H1 (cell line): Measurements from ENCODE around the gene ARG2. TPM values are rescaled to one million over a fixed set of nuclear protein-coding genes. Genes with fewer than 3 reads are reported as not detected.
A peak's percentile ranks its signal among the peaks of the same experiment; 100 is the strongest.

ENCODE experiments used
- CTCF ChIA-PET: fragments of 300-600 bp; sonication (Branson Sonifier 250); formaldehyde crosslinking; loops from one replicate; lab custom pipeline; 2021; ENCODE audit not compliant: partially characterized antibody; lab: Charles Lee
- POLR2A ChIA-PET: fragments of 300-600 bp; sonication (Branson Sonifier 250); formaldehyde crosslinking; loops from one replicate; lab custom pipeline; 2021; ENCODE audit warnings: inconsistent platforms; ENCODE audit not compliant: partially characterized antibody; lab: Charles Lee
- DNase-seq, 2 experiments: peaks; one replicate each; pipeline versions ENCODE4 v3.0.0 to v3.0.0-alpha.2; 2010 to 2022; ENCODE audit warnings: low spot score in 2 of 2, low read depth in 1 of 2, mixed read lengths in 1 of 2
- FAIRE-seq: peaks from 2 replicates; lab custom pipeline; 2011; peaks lifted over from hg19 to GRCh38; lab: Jason Lieb, UNC
- H2AFZ ChIP-seq: 2 replicates; pipeline ENCODE4 v1.8.1; 2012; ENCODE audit warnings: low read length, inconsistent platforms
- H2AK5ac ChIP-seq: 2 replicates; pipeline ENCODE4 v1.6.1; 2013; ENCODE audit warnings: low read depth, low read length
- H2BK120ac ChIP-seq: replicated peaks from 2 replicates; pipeline ENCODE3; 2013; ENCODE audit warnings: low read depth, low read length, inconsistent platforms
- H2BK12ac ChIP-seq: 2 replicates; pipeline ENCODE4 v1.6.1; 2013; ENCODE audit warnings: low read depth, low read length
- H2BK15ac ChIP-seq: 2 replicates; pipeline ENCODE4 v1.6.1; 2013; ENCODE audit warnings: low read length
- H2BK20ac ChIP-seq: 2 replicates; pipeline ENCODE4 v1.6.1; 2013; ENCODE audit warnings: low read length
- H2BK5ac ChIP-seq: 2 replicates; pipeline ENCODE4 v1.6.1; 2013; ENCODE audit warnings: low read depth, low read length
- H3K14ac ChIP-seq: 2 replicates; pipeline ENCODE4 v1.6.1; 2013; ENCODE audit warnings: inconsistent platforms; ENCODE audit not compliant: insufficient read length
- H3K18ac ChIP-seq: 2 replicates; pipeline ENCODE4 v1.6.1; 2013; ENCODE audit warnings: low read length; ENCODE audit errors: extremely low read depth
- H3K23ac ChIP-seq: 2 replicates; pipeline ENCODE4 v1.6.1; 2013; ENCODE audit warnings: inconsistent platforms; ENCODE audit not compliant: insufficient read length
- H3K23me2 ChIP-seq: 2 replicates; pipeline ENCODE4 v1.6.1; 2013; ENCODE audit warnings: low read depth, low read length
- H3K27ac ChIP-seq: 2 replicates; pipeline ENCODE4 v1.6.1; 2011; ENCODE audit warnings: low read depth, low read length, inconsistent platforms
- H3K27me3 ChIP-seq, 4 experiments: replicated peaks in 1 of 4; 1 replicate in 1 of 4; 2 replicates in 3 of 4; pipeline versions ENCODE4 v1.6.1 to v1.8.1; 2011 to 2013; ENCODE audit warnings: low read length in 3 of 4, mild to moderate bottlenecking in 3 of 4, inconsistent platforms in 2 of 4, mixed read lengths in 2 of 4, moderate library complexity in 1 of 4; ENCODE audit not compliant: control insufficient read depth in 3 of 4, insufficient read depth in 3 of 4; ENCODE audit errors: extremely low read depth in 1 of 4
- H3K36me3 ChIP-seq, 4 experiments: 2 replicates each; pipeline versions ENCODE4 v1.6.1 to v1.8.1; 2011 to 2013; ENCODE audit warnings: mild to moderate bottlenecking in 4 of 4, low read length in 3 of 4, moderate library complexity in 2 of 4, control low read depth in 1 of 4, inconsistent platforms in 1 of 4; ENCODE audit not compliant: insufficient read depth in 4 of 4, control insufficient read depth in 2 of 4
- H3K4ac ChIP-seq: replicated peaks from 2 replicates; pipeline ENCODE3; 2013; ENCODE audit warnings: low read length, low read depth, mixed read lengths, inconsistent platforms; ENCODE audit not compliant: insufficient read length
- H3K4me1 ChIP-seq, 4 experiments: replicated peaks in 1 of 4; 1 replicate in 1 of 4; 2 replicates in 3 of 4; pipeline versions ENCODE4 v1.6.1 to v1.8.1; 2011 to 2013; ENCODE audit warnings: low read length in 3 of 4, inconsistent platforms in 2 of 4, mixed read lengths in 1 of 4; ENCODE audit not compliant: insufficient read depth in 4 of 4, control insufficient read depth in 3 of 4
- H3K4me2 ChIP-seq, 2 experiments: 2 replicates each; pipeline versions ENCODE4 v1.6.1 to v1.8.1; 2011 to 2013; ENCODE audit warnings: low read depth in 2 of 2, low read length in 2 of 2, control low read depth in 1 of 2, inconsistent platforms in 1 of 2, mild to moderate bottlenecking in 1 of 2; ENCODE audit not compliant: insufficient read depth in 1 of 2
- H3K4me3 ChIP-seq, 4 experiments: fragments of 200-600, 300-600 bp in 1 of 4; sonication (generic), shearing (Covaris generic), sonication (Bioruptor Twin) in 1 of 4; 2 replicates each; pipeline versions ENCODE4 v1.5.1 to v1.8.1; 2011 to 2016; ENCODE audit warnings: low read length in 4 of 4, low read depth in 3 of 4, control low read depth in 2 of 4, inconsistent platforms in 2 of 4, mild to moderate bottlenecking in 2 of 4, mixed read lengths in 1 of 4, moderate library complexity in 1 of 4; ENCODE audit not compliant: insufficient read depth in 2 of 4; ENCODE audit errors: extremely low read depth in 1 of 4
- H3K56ac ChIP-seq: replicated peaks from 2 replicates; pipeline ENCODE3; 2013; ENCODE audit warnings: low read depth, mild to moderate bottlenecking, mixed read lengths, low read length, inconsistent platforms; ENCODE audit not compliant: insufficient read length
- H3K79me1 ChIP-seq: 2 replicates; pipeline ENCODE4 v1.6.1; 2013; ENCODE audit warnings: low read depth, low read length, control low read depth
- H3K79me2 ChIP-seq, 2 experiments: 2 replicates each; pipeline versions ENCODE4 v1.6.1 to v1.8.1; 2012 to 2013; ENCODE audit warnings: low read length in 2 of 2, mild to moderate bottlenecking in 2 of 2, inconsistent platforms in 1 of 2; ENCODE audit not compliant: insufficient read depth in 2 of 2, control insufficient read depth in 1 of 2
- H3K9ac ChIP-seq, 4 experiments: replicated peaks in 1 of 4; 1 replicate in 1 of 4; 2 replicates in 3 of 4; pipeline versions ENCODE4 v1.6.1 to v1.8.1; 2011 to 2013; ENCODE audit warnings: low read depth in 3 of 4, low read length in 3 of 4, control low read depth in 2 of 4, mild to moderate bottlenecking in 2 of 4, moderate library complexity in 2 of 4, inconsistent platforms in 1 of 4; ENCODE audit errors: extremely low read depth in 1 of 4
- H3K9me3 ChIP-seq, 2 experiments: 2 replicates each; pipeline versions ENCODE4 v1.6.1 to v1.8.1; 2012 to 2013; ENCODE audit warnings: mild to moderate bottlenecking in 2 of 2, moderate library complexity in 2 of 2, control low read depth in 1 of 2, inconsistent platforms in 1 of 2, low read depth in 1 of 2, low read length in 1 of 2, mixed read lengths in 1 of 2; ENCODE audit not compliant: insufficient read depth in 2 of 2
- H4K20me1 ChIP-seq, 2 experiments: replicated peaks in 1 of 2; 2 replicates each; pipeline versions ENCODE3 to v1.8.1; 2011 to 2013; ENCODE audit warnings: inconsistent platforms in 2 of 2, low read length in 2 of 2, mild to moderate bottlenecking in 1 of 2; ENCODE audit not compliant: insufficient read depth in 2 of 2, control insufficient read depth in 1 of 2
- H4K5ac ChIP-seq: 2 replicates; pipeline ENCODE4 v1.6.1; 2013; ENCODE audit warnings: low read length, low read depth, mixed read lengths, inconsistent platforms; ENCODE audit not compliant: insufficient read length
- H4K8ac ChIP-seq: 2 replicates; pipeline ENCODE4 v1.8.0; 2013; ENCODE audit warnings: mild to moderate bottlenecking, moderate library complexity, low read length, inconsistent platforms; ENCODE audit not compliant: insufficient read depth; ENCODE audit errors: extremely low read depth
- H4K91ac ChIP-seq: replicated peaks from 2 replicates; pipeline ENCODE3; 2013; ENCODE audit warnings: low read length, mixed read lengths, inconsistent platforms; ENCODE audit not compliant: insufficient read length
- ATF3 ChIP-seq: IDR thresholded peaks from 2 replicates; pipeline ENCODE4 v1.6.1; 2011; ENCODE audit warnings: low read depth, mild to moderate bottlenecking, low read length; ENCODE audit not compliant: insufficient read depth
- CEBPB ChIP-seq: IDR thresholded peaks from 2 replicates; pipeline ENCODE4 v1.6.1; 2012; ENCODE audit warnings: low read depth, low read length
- CHD1 ChIP-seq: IDR thresholded peaks from 2 replicates; pipeline ENCODE4 v1.6.1; 2012; ENCODE audit warnings: low read depth, low read length, improper control_type of control experiment
- HDAC2 ChIP-seq, 2 experiments: fragments of 300-600 bp in 1 of 2; sonication (generic) in 1 of 2; IDR thresholded peaks; 2 replicates each; pipeline ENCODE4 v1.6.1; 2011 to 2012; ENCODE audit warnings: low read depth in 2 of 2, low read length in 2 of 2, mild to moderate bottlenecking in 2 of 2, moderate library complexity in 2 of 2, borderline replicate concordance in 1 of 2, inconsistent platforms in 1 of 2
- HDAC6 ChIP-seq: IDR thresholded peaks from one replicate; pipeline ENCODE4 v1.7.1; 2012; ENCODE audit warnings: low read depth, mild to moderate bottlenecking, inconsistent platforms, low read length, moderate library complexity
- JUN ChIP-seq: IDR thresholded peaks from 2 replicates; pipeline ENCODE4 v1.6.1; 2011; ENCODE audit warnings: low read depth, mild to moderate bottlenecking, improper control_type of control experiment, low read length
- RAD21 ChIP-seq, 2 experiments: IDR thresholded peaks in 1 of 2; conservative IDR thresholded peaks in 1 of 2; 2 replicates each; pipeline ENCODE4 v1.6.1; 2011; ENCODE audit warnings: low read depth in 2 of 2, low read length in 2 of 2, improper control_type of control experiment in 1 of 2, inconsistent platforms in 1 of 2, mild to moderate bottlenecking in 1 of 2, moderate library complexity in 1 of 2
- RBBP5 ChIP-seq: IDR thresholded peaks from 2 replicates; pipeline ENCODE4 v1.7.1; 2012; ENCODE audit warnings: low read depth, mild to moderate bottlenecking, inconsistent platforms, low read length, moderate library complexity, borderline replicate concordance
- SIRT6 ChIP-seq: IDR thresholded peaks from one replicate; pipeline ENCODE4 v1.7.1; 2012; ENCODE audit warnings: low read length, inconsistent platforms
- TCF12 ChIP-seq: IDR thresholded peaks from 2 replicates; pipeline ENCODE4 v1.6.1; 2011; ENCODE audit warnings: low read depth, mild to moderate bottlenecking, low read length
- WGBS, 2 experiments: shearing (Covaris generic) in 1 of 2; methylation state at CpG; one replicate each; pipeline versions ENCODE4 v1.1.6 to v1.1.7; 2013 to 2015; ENCODE audit warnings: low lambda C conversion rate in 2 of 2, mixed read lengths in 2 of 2, inconsistent platforms in 1 of 2, low coverage in 1 of 2, missing lambda C conversion rate in 1 of 2; ENCODE audit not compliant: insufficient replicate concordance in 2 of 2, insufficient coverage in 1 of 2, insufficient read length in 1 of 2; ENCODE audit errors: extremely low coverage in 1 of 2, missing lambda C conversion rate in 1 of 2; 5-methylcytosine and 5-hydroxymethylcytosine counted together
- polyA plus RNA-seq, 7 experiments: library from polyadenylated mRNA; depleted of rRNA in 3 of 7; stranded (reverse) in 5 of 7; unstranded in 2 of 7; fragments of >200 nt in 5 of 7; fragments of 200-250 nt in 2 of 7; gene quantifications; 1 replicate in 5 of 7; 2 replicates in 1 of 7; 4 replicates in 1 of 7; pipeline versions ENCODE4 v1.2.1 to v1.2.3, GENCODE V29; 2011 to 2013; ENCODE audit warnings: missing spikeins in 2 of 7, mixed read lengths in 2 of 7
- total RNA-seq: library from RNA; stranded (reverse); fragmentation: NEBNext Ultra II Directional; extraction: Animal tissue kit (Norgen Biotek cat#: 25700); gene quantifications from 2 replicates; pipeline ENCODE4 v1.2.1, GENCODE V29; 2021

Gene ARG2
- total and polyA plus RNA-seq, 2 of the 8 experiments (the other 6 are each of a cell fraction or from before 2014, with no cell fraction given) = 49.9 to 59.1 TPM

- no peak overlapping the region for H3K27ac ChIP-seq
- H4K20me1 ChIP-seq = peaks cover 0 to 1% of the 10 kb centered on the region in 2 experiments
- peak overlapping the region in 1 of 4 experiments; percentile 33; a peak in 1 of 8 replicates for H3K4me3 ChIP-seq
- no peaks in the 10 kb centered on the region for H3K79me1 ChIP-seq
- peaks cover 0 to 8% (median 2%) of the 10 kb centered on the region in 4 experiments; a peak in 3 of 8 replicates for H3K36me3 ChIP-seq
- H3K14ac ChIP-seq = no peak overlapping the region
- H3K18ac ChIP-seq = no peak overlapping the region
- H3K56ac ChIP-seq = no peak overlapping the region
- no peak overlapping the region for H4K8ac ChIP-seq
- no peaks in the 10 kb centered on the region for H3K9me3 ChIP-seq
- no peak overlapping the region for H2BK5ac ChIP-seq
- DNase-seq = no peak
- FAIRE-seq = no peak
- no peak overlapping the region for H2AFZ ChIP-seq
- no peak overlapping the region for H3K23ac ChIP-seq
- H3K9ac ChIP-seq = no peak overlapping the region
- H3K79me2 ChIP-seq = no peaks in the 10 kb centered on the region
- H4K5ac ChIP-seq = no peak overlapping the region
- POLR2A ChIA-PET = interaction anchor here (0.7 to 1.9 kb wide), 4 partner anchors 12 to 25 kb away, joined by 3 to 8 read pairs (median 3); no protein-coding TSS in a partner anchor
- H4K91ac ChIP-seq = no peak overlapping the region
- 85% methylated on average over 2 of the region's 2 CpGs; no CpG with 5 or more reads in 1 of the 2 experiments for WGBS, 2 experiments
- peaks cover 0 to 6% (median 5%) of the 10 kb centered on the region in 4 experiments; a peak in 5 of 7 replicates for H3K4me1 ChIP-seq
- H2AK5ac ChIP-seq = no peak overlapping the region
- no peak overlapping the region for H3K4ac ChIP-seq
- peak overlapping the region; percentile 16 to 37; a peak in 2 of 4 replicates for H3K4me2 ChIP-seq
- no peak overlapping the region for H2BK20ac ChIP-seq
- no peak overlapping the region for H2BK15ac ChIP-seq
- peaks cover 0 to 3% (median 0%) of the 10 kb centered on the region in 4 experiments; a peak in 2 of 7 replicates for H3K27me3 ChIP-seq
- no peak overlapping the region for H2BK120ac ChIP-seq
- H3K23me2 ChIP-seq = peaks cover 6% of the 10 kb centered on the region; the same call in 1 of the 2 replicates
- CTCF ChIA-PET = interaction anchor here (0.9 to 1.4 kb wide), 5 partner anchors 11 to 203 kb away, joined by 3 to 5 read pairs (median 3); partner anchors contain the start of gene PIGH
- H2BK12ac ChIP-seq = no peak overlapping the region
- TF ChIP-seq CHD1 (no peak), ATF3 (no peak), RAD21 (IDR thresholded peaks at IDR 0.05 in 1 of 2, conservative IDR thresholded peaks at IDR 0.05 in 1 of 2; ENCODE audit: low read depth in 2 of 2, low read length in 2 of 2) (no peak), CEBPB (no peak), HDAC6 (no peak), RBBP5 (no peak), HDAC2 (IDR thresholded peaks at IDR 0.05; ENCODE audit: borderline replicate concordance in 1 of 2, low read depth in 2 of 2, low read length in 2 of 2) (no peak), JUN (no peak), SIRT6 (no peak), TCF12 (no peak)
Measured at GRCh38 chr14:67623114-67623513, 3.4 kb downstream of the ARG2 start.
